Measurements from ENCODE around the gene NACA.

DNA sequence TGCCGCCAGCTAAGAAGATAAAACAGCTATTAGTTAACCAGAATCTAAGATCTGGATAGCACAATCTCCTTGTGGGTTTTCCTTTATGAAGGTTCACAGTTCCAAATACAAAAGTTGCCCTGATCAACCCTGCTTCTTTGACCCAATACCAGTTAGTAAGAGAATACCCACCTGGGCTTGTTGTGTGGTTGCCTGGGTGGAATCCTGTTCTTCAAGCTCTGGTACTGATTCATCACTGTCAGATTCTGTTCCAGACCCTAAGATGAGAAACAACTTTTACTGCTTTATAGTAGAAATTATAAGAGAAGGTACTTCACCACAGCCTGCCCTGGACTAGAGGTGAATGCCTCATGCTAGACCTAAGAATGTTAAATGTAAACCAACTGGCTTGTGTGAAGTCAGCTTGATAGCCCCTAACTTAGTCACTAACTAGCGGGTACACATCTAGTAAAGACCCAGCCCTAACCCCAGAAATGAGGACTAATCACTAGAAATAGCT lies 10.6 kb downstream of the NACA start:
- TF ChIP-seq, protein P1, sequence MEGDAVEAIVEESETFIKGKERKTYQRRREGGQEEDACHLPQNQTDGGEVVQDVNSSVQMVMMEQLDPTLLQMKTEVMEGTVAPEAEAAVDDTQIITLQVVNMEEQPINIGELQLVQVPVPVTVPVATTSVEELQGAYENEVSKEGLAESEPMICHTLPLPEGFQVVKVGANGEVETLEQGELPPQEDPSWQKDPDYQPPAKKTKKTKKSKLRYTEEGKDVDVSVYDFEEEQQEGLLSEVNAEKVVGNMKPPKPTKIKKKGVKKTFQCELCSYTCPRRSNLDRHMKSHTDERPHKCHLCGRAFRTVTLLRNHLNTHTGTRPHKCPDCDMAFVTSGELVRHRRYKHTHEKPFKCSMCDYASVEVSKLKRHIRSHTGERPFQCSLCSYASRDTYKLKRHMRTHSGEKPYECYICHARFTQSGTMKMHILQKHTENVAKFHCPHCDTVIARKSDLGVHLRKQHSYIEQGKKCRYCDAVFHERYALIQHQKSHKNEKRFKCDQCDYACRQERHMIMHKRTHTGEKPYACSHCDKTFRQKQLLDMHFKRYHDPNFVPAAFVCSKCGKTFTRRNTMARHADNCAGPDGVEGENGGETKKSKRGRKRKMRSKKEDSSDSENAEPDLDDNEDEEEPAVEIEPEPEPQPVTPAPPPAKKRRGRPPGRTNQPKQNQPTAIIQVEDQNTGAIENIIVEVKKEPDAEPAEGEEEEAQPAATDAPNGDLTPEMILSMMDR (IDR thresholded peaks at IDR 0.05 in 2 of 3, conservative IDR thresholded peaks at IDR 0.05 in 1 of 3; ENCODE audit: borderline replicate concordance in 1 of 3, insufficient read depth in 1 of 3, low read depth in 2 of 3, low read length in 2 of 3) = no peak
- TF ChIP-seq EZH2 (IDR thresholded peaks at IDR 0.05) = no peak
- no peak for TF ChIP-seq JUND (IDR thresholded peaks at IDR 0.05)
- no peak for TF ChIP-seq POLR2A (IDR thresholded peaks at IDR 0.05; ENCODE audit: borderline replicate concordance, extremely low read depth, insufficient read depth, insufficient read length)
- TF ChIP-seq POLR2AphosphoS5 (IDR thresholded peaks at IDR 0.05; ENCODE audit: low read depth, low read length) = no peak
- no peak for TF ChIP-seq TCF7L2 (IDR thresholded peaks at IDR 0.05; ENCODE audit: borderline replicate concordance, extremely low read depth, insufficient read depth, insufficient read length)
- no peak for TF ChIP-seq SP1 (IDR thresholded peaks at IDR 0.05; ENCODE audit: low read depth)
- no peak for TF ChIP-seq YY1 (IDR thresholded peaks at IDR 0.05; ENCODE audit: extremely low read depth, insufficient replicate concordance, low read depth, low read length)
- TF ChIP-seq EGR1 (IDR thresholded peaks at IDR 0.05; ENCODE audit: low read depth) = no peak
- no peak for TF ChIP-seq ZFX (IDR thresholded peaks at IDR 0.05)
- no peak for TF ChIP-seq CBX3 (IDR thresholded peaks at IDR 0.05; ENCODE audit: low read depth)
- TF ChIP-seq, protein P2, sequence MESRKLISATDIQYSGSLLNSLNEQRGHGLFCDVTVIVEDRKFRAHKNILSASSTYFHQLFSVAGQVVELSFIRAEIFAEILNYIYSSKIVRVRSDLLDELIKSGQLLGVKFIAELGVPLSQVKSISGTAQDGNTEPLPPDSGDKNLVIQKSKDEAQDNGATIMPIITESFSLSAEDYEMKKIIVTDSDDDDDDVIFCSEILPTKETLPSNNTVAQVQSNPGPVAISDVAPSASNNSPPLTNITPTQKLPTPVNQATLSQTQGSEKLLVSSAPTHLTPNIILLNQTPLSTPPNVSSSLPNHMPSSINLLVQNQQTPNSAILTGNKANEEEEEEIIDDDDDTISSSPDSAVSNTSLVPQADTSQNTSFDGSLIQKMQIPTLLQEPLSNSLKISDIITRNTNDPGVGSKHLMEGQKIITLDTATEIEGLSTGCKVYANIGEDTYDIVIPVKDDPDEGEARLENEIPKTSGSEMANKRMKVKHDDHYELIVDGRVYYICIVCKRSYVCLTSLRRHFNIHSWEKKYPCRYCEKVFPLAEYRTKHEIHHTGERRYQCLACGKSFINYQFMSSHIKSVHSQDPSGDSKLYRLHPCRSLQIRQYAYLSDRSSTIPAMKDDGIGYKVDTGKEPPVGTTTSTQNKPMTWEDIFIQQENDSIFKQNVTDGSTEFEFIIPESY (IDR thresholded peaks at IDR 0.05; ENCODE audit: extremely low read depth, insufficient replicate concordance, low read length) = no peak
- TF ChIP-seq ELF1 (IDR thresholded peaks at IDR 0.05; ENCODE audit: borderline replicate concordance, low read depth) = no peak

Measured in HCT116 (cell line).